Panc1 (cell line): ENCODE results near the gene LAMP5. TPM values are rescaled to one million over a fixed set of nuclear protein-coding genes. Genes with fewer than 3 reads are reported as not detected.

Experiments
- ATAC-seq: fragments of 200-7000 bp; cut with Tn5 transposase; 2 replicates; pipeline ENCODE4 v1.9.1; 2020; ENCODE audit warnings: mild to moderate bottlenecking, moderate library complexity
- BruUV-seq: library from RNA; stranded (reverse); fragments of 400-500 nt; replicated peaks from 2 replicates; lab custom pipeline; 2021; lab: Mats Ljungman, UMichigan
- CTCF ChIA-PET: fragments of 300-600 bp; sonication (Branson Sonifier 250); formaldehyde crosslinking; loops from one replicate; lab custom pipeline; 2022; ENCODE audit warnings: antibody characterized with exemption; lab: Charles Lee
- POLR2A ChIA-PET: fragments of 300-600 bp; sonication (Branson Sonifier 250); formaldehyde crosslinking; loops from one replicate; lab custom pipeline; 2022; ENCODE audit warnings: antibody characterized with exemption; lab: Charles Lee
- DNase-seq: peaks from one replicate; pipeline ENCODE4 v3.0.0-alpha.2; 2010; ENCODE audit warnings: low read depth, low spot score
- H3K27ac ChIP-seq: 2 replicates; pipeline ENCODE4 v1.5.1; 2011; ENCODE audit warnings: mild to moderate bottlenecking, low read length, inconsistent platforms
- H3K27me3 ChIP-seq: fragments of 200-500 bp; sonication (Bioruptor generic); 2 replicates; pipeline ENCODE4 v1.6.0; 2014; ENCODE audit warnings: low read length, inconsistent platforms; ENCODE audit not compliant: control insufficient read depth, insufficient read depth
- H3K36me3 ChIP-seq: fragments of 200-500 bp; sonication (Bioruptor generic); 2 replicates; pipeline ENCODE4 v1.5.1; 2014; ENCODE audit warnings: inconsistent platforms, mild to moderate bottlenecking, low read length, moderate library complexity; ENCODE audit not compliant: control insufficient read depth, insufficient read depth
- H3K4me1 ChIP-seq: 2 replicates; pipeline ENCODE4 v1.5.1; 2011; ENCODE audit warnings: inconsistent platforms, mild to moderate bottlenecking, low read length, moderate library complexity; ENCODE audit not compliant: control insufficient read depth, insufficient read depth
- H3K4me3 ChIP-seq, 2 experiments: 2 replicates each; pipeline ENCODE4 v1.5.1; 2011 to 2012; ENCODE audit warnings: low read depth in 2 of 2, low read length in 2 of 2, mild to moderate bottlenecking in 2 of 2, inconsistent platforms in 1 of 2, moderate library complexity in 1 of 2
- H3K9me3 ChIP-seq: fragments of 200-500 bp; sonication (Bioruptor generic); 2 replicates; pipeline ENCODE4 v1.5.1; 2014; ENCODE audit warnings: low read depth, mild to moderate bottlenecking, inconsistent platforms, low read length, moderate library complexity; ENCODE audit not compliant: control insufficient read depth, insufficient read depth
- POLR2AphosphoS5 ChIP-seq: IDR thresholded peaks from 2 replicates; pipeline ENCODE4 v1.6.1; 2012; ENCODE audit warnings: mild to moderate bottlenecking, low read depth, low read length, moderate library complexity
- SIN3A ChIP-seq: IDR thresholded peaks from 2 replicates; pipeline ENCODE4 v1.6.1; 2012; ENCODE audit warnings: low read depth, mild to moderate bottlenecking, low read length, moderate library complexity, borderline replicate concordance; ENCODE audit not compliant: insufficient read depth
- TCF7L2 ChIP-seq: IDR thresholded peaks from 2 replicates; pipeline ENCODE4 v1.6.1; 2011; ENCODE audit warnings: mild to moderate bottlenecking, low read depth, low read length, inconsistent platforms
- in situ Hi-C: cut with HindIII; loops from 2 replicates; pipeline ENCODE4 v1.10.0; 2016; ENCODE audit warnings: low sequenced_read_pairs, low pct_unique_long_range_greater_than_20kb
- intact Hi-C: fragments of 100-400 bp; cut with micrococcal nuclease; formaldehyde crosslinking; loops from one replicate; pipeline ENCODE4 v1.10.0; 2022; ENCODE audit not compliant: unreplicated experiment
- total RNA-seq: library from RNA; stranded (reverse); gene quantifications from one replicate; pipeline ENCODE4 v1.2.1, GENCODE V29; 2021; ENCODE audit not compliant: unreplicated experiment
- TF ChIP-seq, protein P1 (sequence below), 2 experiments: IDR thresholded peaks; 2 replicates each; pipeline ENCODE4 v1.6.1; 2011 to 2012; ENCODE audit warnings: low read depth in 2 of 2, control low read depth in 1 of 2, low read length in 1 of 2, mild to moderate bottlenecking in 1 of 2, moderate library complexity in 1 of 2; ENCODE audit not compliant: insufficient read depth in 1 of 2
- TF ChIP-seq, protein P2 (sequence below): fragments of 450-650 bp; IDR thresholded peaks from 2 replicates; pipeline ENCODE4 v1.5.1; 2017; ENCODE audit warnings: mild to moderate bottlenecking

Gene LAMP5
- total RNA-seq, 1 experiment from 2014 or later, result not detected

DNA sequence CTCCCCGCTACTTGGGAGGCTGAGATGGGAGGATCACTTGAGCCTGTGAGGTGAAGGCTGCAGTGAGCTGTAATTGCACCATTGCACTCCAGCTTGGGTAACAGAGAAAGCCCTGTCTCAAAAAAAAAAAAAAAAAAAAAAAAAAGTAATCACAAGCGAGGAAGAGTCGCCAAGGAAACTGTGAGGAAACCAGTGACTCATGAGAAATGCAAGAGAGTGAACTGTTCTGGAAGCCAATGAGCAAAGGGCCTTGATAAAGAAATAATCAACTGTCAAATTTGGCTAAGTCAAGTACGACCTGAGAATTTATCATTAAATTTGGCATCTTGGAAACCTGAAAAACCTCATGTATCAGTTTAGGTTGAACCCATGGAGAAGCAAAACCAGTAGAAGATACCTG lies 16.1 kb upstream of the LAMP5 start:
- Histone ChIP-seq H3K36me3 (no peaks in the 10 kb centered on the region), H3K4me3 (no peak overlapping the region), H3K9me3 (no peaks in the 10 kb centered on the region), H3K4me1 (no peaks in the 10 kb centered on the region), H3K27ac (no peak overlapping the region), H3K27me3 (no peaks in the 10 kb centered on the region)
- BruUV-seq, result no TSS peak
- ChIA-PET POLR2A (no interaction called here), CTCF (no interaction called here)
- ATAC-seq, result no peak
- TF ChIP-seq, protein P1, sequence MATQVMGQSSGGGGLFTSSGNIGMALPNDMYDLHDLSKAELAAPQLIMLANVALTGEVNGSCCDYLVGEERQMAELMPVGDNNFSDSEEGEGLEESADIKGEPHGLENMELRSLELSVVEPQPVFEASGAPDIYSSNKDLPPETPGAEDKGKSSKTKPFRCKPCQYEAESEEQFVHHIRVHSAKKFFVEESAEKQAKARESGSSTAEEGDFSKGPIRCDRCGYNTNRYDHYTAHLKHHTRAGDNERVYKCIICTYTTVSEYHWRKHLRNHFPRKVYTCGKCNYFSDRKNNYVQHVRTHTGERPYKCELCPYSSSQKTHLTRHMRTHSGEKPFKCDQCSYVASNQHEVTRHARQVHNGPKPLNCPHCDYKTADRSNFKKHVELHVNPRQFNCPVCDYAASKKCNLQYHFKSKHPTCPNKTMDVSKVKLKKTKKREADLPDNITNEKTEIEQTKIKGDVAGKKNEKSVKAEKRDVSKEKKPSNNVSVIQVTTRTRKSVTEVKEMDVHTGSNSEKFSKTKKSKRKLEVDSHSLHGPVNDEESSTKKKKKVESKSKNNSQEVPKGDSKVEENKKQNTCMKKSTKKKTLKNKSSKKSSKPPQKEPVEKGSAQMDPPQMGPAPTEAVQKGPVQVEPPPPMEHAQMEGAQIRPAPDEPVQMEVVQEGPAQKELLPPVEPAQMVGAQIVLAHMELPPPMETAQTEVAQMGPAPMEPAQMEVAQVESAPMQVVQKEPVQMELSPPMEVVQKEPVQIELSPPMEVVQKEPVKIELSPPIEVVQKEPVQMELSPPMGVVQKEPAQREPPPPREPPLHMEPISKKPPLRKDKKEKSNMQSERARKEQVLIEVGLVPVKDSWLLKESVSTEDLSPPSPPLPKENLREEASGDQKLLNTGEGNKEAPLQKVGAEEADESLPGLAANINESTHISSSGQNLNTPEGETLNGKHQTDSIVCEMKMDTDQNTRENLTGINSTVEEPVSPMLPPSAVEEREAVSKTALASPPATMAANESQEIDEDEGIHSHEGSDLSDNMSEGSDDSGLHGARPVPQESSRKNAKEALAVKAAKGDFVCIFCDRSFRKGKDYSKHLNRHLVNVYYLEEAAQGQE (IDR thresholded peaks at IDR 0.05; ENCODE audit: insufficient read depth in 1 of 2, low read depth in 2 of 2, low read length in 1 of 2), result no peak
- TF ChIP-seq POLR2AphosphoS5, result no peak
- no peak for TF ChIP-seq TCF7L2
- TF ChIP-seq SIN3A, result no peak
- TF ChIP-seq, protein P2, sequence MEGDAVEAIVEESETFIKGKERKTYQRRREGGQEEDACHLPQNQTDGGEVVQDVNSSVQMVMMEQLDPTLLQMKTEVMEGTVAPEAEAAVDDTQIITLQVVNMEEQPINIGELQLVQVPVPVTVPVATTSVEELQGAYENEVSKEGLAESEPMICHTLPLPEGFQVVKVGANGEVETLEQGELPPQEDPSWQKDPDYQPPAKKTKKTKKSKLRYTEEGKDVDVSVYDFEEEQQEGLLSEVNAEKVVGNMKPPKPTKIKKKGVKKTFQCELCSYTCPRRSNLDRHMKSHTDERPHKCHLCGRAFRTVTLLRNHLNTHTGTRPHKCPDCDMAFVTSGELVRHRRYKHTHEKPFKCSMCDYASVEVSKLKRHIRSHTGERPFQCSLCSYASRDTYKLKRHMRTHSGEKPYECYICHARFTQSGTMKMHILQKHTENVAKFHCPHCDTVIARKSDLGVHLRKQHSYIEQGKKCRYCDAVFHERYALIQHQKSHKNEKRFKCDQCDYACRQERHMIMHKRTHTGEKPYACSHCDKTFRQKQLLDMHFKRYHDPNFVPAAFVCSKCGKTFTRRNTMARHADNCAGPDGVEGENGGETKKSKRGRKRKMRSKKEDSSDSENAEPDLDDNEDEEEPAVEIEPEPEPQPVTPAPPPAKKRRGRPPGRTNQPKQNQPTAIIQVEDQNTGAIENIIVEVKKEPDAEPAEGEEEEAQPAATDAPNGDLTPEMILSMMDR, result no peak
- in situ Hi-C loops, result no loop called here
- intact Hi-C loops, result no loop called here
- DNase-seq, result no peak

DNA sequence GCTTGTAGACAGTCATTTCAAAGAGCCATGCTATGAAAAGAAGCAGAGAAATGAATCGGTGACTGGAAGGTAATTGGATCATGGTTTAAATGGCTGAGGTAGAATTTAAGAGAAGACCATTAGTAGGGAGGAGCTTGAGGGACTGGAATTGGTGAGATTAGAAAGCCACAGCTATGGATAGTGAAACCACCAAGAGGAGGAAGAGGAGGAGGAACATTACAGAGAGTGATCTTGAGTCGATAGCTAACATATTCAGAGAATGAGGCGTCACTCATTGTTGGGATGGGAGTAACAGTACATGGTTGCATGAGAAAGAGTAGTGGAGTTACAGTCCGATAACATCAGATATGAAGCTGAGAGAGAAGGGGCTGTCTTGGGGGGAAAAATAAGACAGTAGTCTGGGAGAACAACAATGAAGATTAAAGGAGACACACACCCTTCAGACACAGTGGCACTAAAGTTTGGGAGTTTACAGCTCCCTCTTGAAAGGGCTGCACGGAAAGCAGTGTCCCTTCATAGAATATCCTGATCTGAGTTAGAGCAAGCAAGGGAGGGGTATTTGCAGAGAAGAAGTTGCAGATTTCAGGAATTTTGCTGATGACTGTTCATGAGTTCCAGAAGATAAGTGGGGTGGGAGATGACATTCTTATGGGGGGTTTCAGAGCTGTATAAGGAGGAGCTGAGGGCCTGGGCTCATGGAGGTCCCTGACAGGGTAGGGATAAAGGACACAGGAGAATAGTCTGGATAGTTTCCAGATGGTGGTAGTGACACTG lies 15.1 kb upstream of the LAMP5 start:
- Histone ChIP-seq H3K4me1 (no peaks in the 10 kb centered on the region), H3K27ac (no peak overlapping the region), H3K27me3 (no peaks in the 10 kb centered on the region; the same call in 1 of the 2 replicates), H3K36me3 (no peaks in the 10 kb centered on the region), H3K9me3 (no peaks in the 10 kb centered on the region), H3K4me3 (no peak overlapping the region)
- TF ChIP-seq, protein P1 (IDR thresholded peaks at IDR 0.05; ENCODE audit: insufficient read depth in 1 of 2, low read depth in 2 of 2, low read length in 1 of 2), result no peak
- TF ChIP-seq POLR2AphosphoS5 (no peak), TCF7L2 (no peak), SIN3A (no peak)
- TF ChIP-seq, protein P2, result no peak
- ATAC-seq, result no peak
- DNase-seq, result no peak
- ChIA-PET CTCF (no interaction called here), POLR2A (no interaction called here)
- no TSS peak for BruUV-seq
- intact Hi-C loops (no loop called here), in situ Hi-C loops (no loop called here)
